Stimulated activated CD4-positive, alpha-beta T cell treated with anti-CD3 and anti-CD28 coated beads, Interleukin-2, amount 100 ng/mL, for 4 hours (primary cell): ENCODE data around the gene FAM24B.

Source experiments
- DNase-seq: peaks from one replicate; pipeline ENCODE4 v3.0.0-alpha.2; 2020; ENCODE audit warnings: low read depth

Gene FAM24B

DNA sequence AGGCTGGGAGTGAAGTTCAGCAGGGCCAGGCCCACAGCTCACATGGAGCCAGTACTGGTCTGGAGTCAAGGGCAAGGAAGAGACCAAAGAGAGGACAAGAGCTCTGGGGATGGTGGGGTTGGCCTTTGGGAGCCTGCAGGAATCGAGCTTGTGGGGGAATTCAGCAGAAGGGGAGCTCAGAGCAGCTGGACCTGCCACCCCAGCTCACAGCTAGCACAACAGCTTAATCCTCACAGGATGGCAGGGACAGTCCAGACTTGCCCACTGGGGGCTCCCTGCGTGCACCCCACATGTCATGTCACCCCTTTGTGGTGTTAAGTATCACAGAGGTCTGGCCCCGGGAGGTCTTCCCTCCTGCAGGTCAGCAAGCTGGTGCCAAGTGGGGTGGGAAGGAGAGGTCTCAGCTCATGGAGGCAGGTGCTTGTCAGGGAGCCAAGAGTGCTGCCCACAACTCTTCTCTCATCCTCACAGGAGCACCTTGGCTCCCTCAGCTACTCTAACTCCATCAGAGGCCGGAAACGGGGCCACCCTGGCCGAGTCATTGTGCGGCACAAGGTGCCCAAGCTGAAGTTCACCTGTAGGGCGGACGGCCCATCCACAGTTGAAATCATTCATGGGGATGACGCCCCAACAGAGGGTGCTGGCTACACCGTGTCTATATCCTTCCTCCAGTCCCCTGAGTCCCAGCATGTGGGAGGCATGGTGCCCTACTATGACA is 56.2 kb downstream of the FAM24B start:
- no peak for DNase-seq

DNA sequence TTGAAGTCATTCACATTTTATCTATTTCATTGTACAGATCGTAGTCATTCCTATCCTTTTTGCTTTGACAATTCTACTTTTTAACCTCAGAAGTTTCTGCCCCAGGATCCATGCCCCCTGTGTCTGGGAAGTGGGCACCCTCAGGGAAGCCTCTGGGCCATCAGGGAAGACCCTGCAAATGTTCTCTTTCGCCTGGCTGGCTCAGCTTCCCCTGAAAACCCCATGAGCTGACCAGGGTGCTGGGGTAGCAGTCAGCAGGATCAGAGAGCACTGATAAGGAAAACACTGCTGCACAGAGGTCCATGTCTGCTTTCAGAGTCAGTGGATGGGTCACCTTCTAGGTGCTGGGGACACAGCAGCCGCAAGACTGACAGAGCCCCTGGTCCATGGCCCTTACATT is 57.6 kb downstream of the FAM24B start:
- no peak for DNase-seq

DNA sequence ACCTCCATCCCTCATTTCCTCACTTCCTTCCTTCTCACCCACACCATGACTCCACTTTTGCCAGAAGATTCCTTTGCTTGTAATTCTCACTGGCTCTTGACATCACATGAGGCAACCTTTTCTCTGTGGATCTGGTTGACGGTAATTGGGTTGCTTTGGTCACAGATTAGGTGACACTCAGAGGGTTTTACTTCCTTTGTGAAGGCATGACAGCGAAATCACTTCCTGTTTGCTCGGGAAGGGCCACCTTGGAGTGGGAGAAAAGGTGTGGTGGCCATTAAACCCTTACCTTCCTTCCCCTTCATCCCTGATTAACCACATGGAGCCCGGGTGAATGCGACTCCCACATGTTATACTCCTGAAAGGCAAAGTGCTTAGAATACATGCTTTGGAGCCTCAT is 63.9 kb downstream of the FAM24B start:
- no peak for DNase-seq

DNA sequence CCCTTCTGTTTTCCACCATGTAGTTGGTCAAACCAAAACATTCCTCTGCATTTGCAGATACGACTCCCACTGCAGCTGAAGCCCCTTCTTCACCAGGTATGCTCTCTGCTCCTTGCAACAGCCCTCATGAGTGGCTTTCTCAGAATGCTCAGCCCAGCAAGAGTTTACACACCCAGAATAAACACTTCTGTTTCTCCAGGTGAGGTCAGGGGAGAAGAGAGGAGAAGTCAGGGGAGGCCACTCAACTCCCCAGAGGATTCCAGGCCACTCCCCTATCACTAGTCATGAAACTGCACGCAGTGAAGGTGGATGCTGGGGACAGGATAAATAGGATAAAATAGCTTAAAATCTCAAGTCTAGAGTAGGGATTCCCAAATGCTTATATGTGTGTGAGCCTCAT is 64.9 kb downstream of the FAM24B start:
- no peak for DNase-seq

DNA sequence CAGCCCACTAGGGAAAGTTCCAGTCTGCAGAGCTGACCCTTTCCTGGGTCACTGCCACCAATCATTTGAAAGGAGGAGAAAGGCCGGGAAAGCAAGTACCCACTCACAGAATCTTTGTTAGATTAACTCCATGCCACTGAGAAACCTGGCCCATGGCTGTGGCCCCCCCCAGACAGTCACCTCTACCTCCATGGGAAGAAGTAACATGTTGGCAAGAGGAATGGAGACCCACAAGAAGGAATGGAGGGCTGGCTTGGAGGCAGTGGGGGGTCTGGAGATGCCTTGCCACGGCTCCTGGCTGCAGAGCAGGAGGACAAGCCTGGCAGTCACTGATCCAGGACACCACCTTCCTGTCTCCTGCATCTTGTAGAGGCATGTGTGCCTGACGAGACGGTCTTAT is 66.6 kb downstream of the FAM24B start:
- no peak for DNase-seq

DNA sequence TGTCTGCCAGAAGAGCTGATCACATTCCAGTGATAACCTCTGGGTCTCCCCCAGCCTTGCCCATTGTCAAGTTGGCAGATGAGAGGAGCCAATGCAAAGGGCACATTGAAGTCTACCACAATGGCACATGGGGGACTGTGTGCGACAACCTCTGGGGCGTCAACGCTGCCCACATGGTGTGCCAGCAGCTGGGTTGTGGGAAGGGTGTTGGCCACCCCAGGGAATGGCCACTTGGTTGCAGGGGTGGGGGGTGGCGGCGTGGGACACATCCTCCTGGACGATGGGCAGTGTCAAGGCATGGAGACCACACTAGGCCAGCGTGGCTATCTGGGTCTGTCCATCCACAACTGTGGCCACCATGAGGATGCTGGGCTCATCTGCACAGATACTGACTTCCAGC is 77.1 kb downstream of the FAM24B start:
- no peak for DNase-seq
